ENCODE results near the gene GUCY2F. TPM values are rescaled to one million over a fixed set of nuclear protein-coding genes. Genes with fewer than 3 reads are reported as not detected.

The GUCY2F gene
- polyA plus RNA-seq, 1 donor (not counting 4 experiments of a cell fraction or from before 2014, with no cell fraction given), result not detected

DNA sequence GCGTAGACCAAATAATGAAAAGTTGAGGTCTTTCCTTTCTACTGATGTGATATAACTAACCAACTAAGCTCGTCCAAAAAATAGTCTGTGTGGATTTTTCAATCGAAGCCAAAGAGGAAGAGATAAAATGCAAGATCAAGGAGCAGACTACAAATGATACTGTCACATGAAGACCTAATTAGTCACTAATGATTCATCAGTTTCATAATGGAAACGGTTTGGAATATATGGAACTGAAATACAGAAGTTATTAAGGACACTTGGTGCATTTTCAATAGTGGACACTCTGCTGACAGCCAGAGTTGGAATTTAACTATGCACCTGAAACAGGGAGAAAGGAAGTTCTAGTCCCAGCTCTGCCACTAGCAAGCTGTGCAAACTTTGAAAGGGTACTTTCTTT lies 119.8 kb downstream of the GUCY2F start:
- TF ChIP-seq, protein P1, sequence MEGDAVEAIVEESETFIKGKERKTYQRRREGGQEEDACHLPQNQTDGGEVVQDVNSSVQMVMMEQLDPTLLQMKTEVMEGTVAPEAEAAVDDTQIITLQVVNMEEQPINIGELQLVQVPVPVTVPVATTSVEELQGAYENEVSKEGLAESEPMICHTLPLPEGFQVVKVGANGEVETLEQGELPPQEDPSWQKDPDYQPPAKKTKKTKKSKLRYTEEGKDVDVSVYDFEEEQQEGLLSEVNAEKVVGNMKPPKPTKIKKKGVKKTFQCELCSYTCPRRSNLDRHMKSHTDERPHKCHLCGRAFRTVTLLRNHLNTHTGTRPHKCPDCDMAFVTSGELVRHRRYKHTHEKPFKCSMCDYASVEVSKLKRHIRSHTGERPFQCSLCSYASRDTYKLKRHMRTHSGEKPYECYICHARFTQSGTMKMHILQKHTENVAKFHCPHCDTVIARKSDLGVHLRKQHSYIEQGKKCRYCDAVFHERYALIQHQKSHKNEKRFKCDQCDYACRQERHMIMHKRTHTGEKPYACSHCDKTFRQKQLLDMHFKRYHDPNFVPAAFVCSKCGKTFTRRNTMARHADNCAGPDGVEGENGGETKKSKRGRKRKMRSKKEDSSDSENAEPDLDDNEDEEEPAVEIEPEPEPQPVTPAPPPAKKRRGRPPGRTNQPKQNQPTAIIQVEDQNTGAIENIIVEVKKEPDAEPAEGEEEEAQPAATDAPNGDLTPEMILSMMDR (optimal IDR thresholded peaks at IDR 0.05 in 1 of 3, IDR thresholded peaks at IDR 0.05 in 1 of 3, conservative IDR thresholded peaks at IDR 0.05 in 1 of 3; ENCODE audit: extremely low read depth in 1 of 3, insufficient read depth in 2 of 3, low read length in 3 of 3), result no peak
- TF ChIP-seq EZH2 (IDR thresholded peaks at IDR 0.05; ENCODE audit: low read length), result no peak
- no peak for FAIRE-seq

DNA sequence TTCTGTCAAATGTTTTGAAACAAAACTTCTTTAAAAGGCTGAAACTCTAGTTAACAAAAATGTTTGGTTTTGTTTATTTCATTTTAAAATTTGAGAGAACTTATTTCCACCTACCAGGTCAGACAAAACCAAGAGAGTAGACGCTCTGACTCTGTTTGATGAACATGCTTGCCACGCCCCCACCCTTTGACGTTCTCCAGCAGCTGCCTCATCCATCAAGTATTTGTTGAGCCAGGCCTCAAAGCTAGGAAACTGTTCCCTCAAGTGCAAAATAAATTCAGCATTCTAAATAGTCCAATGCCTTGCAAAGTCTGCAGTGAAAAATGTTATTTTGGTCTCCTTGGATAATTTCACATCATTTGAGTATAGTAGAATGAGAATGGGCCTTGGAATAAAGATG lies 121.6 kb downstream of the GUCY2F start:
- Histone ChIP-seq H3K4me2 (ENCODE audit: control insufficient read depth, extremely low read depth, insufficient read depth, low read depth, low read length) (no peak overlapping the region), H3K9ac (ENCODE audit: control insufficient read depth, extremely low read depth, insufficient read depth, low read length) (no peak overlapping the region), H4K20me1 (ENCODE audit: control insufficient read depth, extremely low read depth, insufficient read depth, low read length) (no peaks in the 10 kb centered on the region), H3K79me2 (ENCODE audit: control insufficient read depth, insufficient read depth, low read length) (no peaks in the 10 kb centered on the region), H3K27ac (ENCODE audit: control insufficient read depth, insufficient read depth, low read length) (no peak overlapping the region), H3K27me3 (ENCODE audit: control insufficient read depth, extremely low read depth, insufficient read depth, low read length) (peaks cover 13% of the 10 kb centered on the region), H3K4me1 (ENCODE audit: control insufficient read depth, extremely low read depth, insufficient read depth, low read length) (peaks cover 6% of the 10 kb centered on the region), H3K4me3 (ENCODE audit: control insufficient read depth in 2 of 3, extremely low read depth in 1 of 3, insufficient read depth in 2 of 3, low read depth in 1 of 3, low read length in 3 of 3) (no peak overlapping the region), H3K9me1 (ENCODE audit: control insufficient read depth, extremely low read depth, insufficient read depth, low read length) (no peaks in the 10 kb centered on the region), H3K36me3 (ENCODE audit: control insufficient read depth in 2 of 2, extremely low read depth in 1 of 2, insufficient read depth in 2 of 2, low read length in 2 of 2) (no peaks in the 10 kb centered on the region), H2AFZ (ENCODE audit: control insufficient read depth, low read length) (no peak overlapping the region), H3K9me3 (ENCODE audit: control insufficient read depth, low read depth, low read length) (no peaks in the 10 kb centered on the region)
- no peak for TF ChIP-seq EZH2 (IDR thresholded peaks at IDR 0.05; ENCODE audit: low read length)
- TF ChIP-seq, protein P1 (optimal IDR thresholded peaks at IDR 0.05 in 1 of 3, IDR thresholded peaks at IDR 0.05 in 1 of 3, conservative IDR thresholded peaks at IDR 0.05 in 1 of 3; ENCODE audit: extremely low read depth in 1 of 3, insufficient read depth in 2 of 3, low read length in 3 of 3), result no peak
- dilution Hi-C loops (cut with MboI; ENCODE audit: extremely low pct_ligation_motif_present, low sequenced_read_pairs), result no loop called here
- FAIRE-seq (no peak), DNase-seq (ENCODE audit: low read depth, low spot score) (no peak)

More for the DNA sequence above, 119.8 kb downstream of the GUCY2F start:
- H3K9me3 ChIP-seq (ENCODE audit: control insufficient read depth, low read depth, low read length), result no peaks in the 10 kb centered on the region
- H4K20me1 ChIP-seq (ENCODE audit: control insufficient read depth, extremely low read depth, insufficient read depth, low read length), result no peaks in the 10 kb centered on the region
- no peaks in the 10 kb centered on the region for H3K9me1 ChIP-seq (ENCODE audit: control insufficient read depth, extremely low read depth, insufficient read depth, low read length)
- H3K36me3 ChIP-seq (ENCODE audit: control insufficient read depth in 2 of 2, extremely low read depth in 1 of 2, insufficient read depth in 2 of 2, low read length in 2 of 2), result no peaks in the 10 kb centered on the region
- H3K79me2 ChIP-seq (ENCODE audit: control insufficient read depth, insufficient read depth, low read length), result no peaks in the 10 kb centered on the region
- H3K27ac ChIP-seq (ENCODE audit: control insufficient read depth, insufficient read depth, low read length), result no peak overlapping the region
- peaks cover 12% of the 10 kb centered on the region for H3K27me3 ChIP-seq (ENCODE audit: control insufficient read depth, extremely low read depth, insufficient read depth, low read length)
- H3K4me3 ChIP-seq (ENCODE audit: control insufficient read depth in 2 of 3, extremely low read depth in 1 of 3, insufficient read depth in 2 of 3, low read depth in 1 of 3, low read length in 3 of 3), result no peak overlapping the region
- dilution Hi-C loops (cut with MboI; ENCODE audit: extremely low pct_ligation_motif_present, low sequenced_read_pairs), result no loop called here
- DNase-seq (ENCODE audit: low read depth, low spot score), result no peak
- H3K4me1 ChIP-seq (ENCODE audit: control insufficient read depth, extremely low read depth, insufficient read depth, low read length), result peaks cover 6% of the 10 kb centered on the region
- no peak overlapping the region for H3K9ac ChIP-seq (ENCODE audit: control insufficient read depth, extremely low read depth, insufficient read depth, low read length)
- H2AFZ ChIP-seq (ENCODE audit: control insufficient read depth, low read length), result no peak overlapping the region
- no peak overlapping the region for H3K4me2 ChIP-seq (ENCODE audit: control insufficient read depth, extremely low read depth, insufficient read depth, low read depth, low read length)

Measured in keratinocyte (primary cell).